HepG2 (cell line): Measurements from ENCODE around the gene LASP1. TPM values are rescaled to one million over a fixed set of nuclear protein-coding genes. Genes with fewer than 3 reads are reported as not detected.

Experiments
- ASH2L ChIP-seq: fragments of 300-600, 200-600 bp; sonication (generic); IDR thresholded peaks from 2 replicates; pipeline ENCODE4 v1.7.0; 2017; ENCODE audit warnings: low read depth, mild to moderate bottlenecking, moderate library complexity, mixed read lengths, low read length; ENCODE audit not compliant: insufficient read length
- FOXP1 ChIP-seq, 2 experiments: fragments of 450-650 bp in 1 of 2; IDR thresholded peaks; 2 replicates each; pipeline ENCODE4 v1.6.1; 2017 to 2018; ENCODE audit warnings: antibody characterized with exemption in 1 of 2
- GATA4 ChIP-seq: sonication (generic); IDR thresholded peaks from 2 replicates; pipeline ENCODE4 v1.6.1; 2016; ENCODE audit warnings: antibody characterized with exemption, low read depth, borderline replicate concordance
- GATAD2A ChIP-seq: IDR thresholded peaks from 2 replicates; pipeline ENCODE4 v1.6.1; 2016
- HOXA3 ChIP-seq: sonication (generic); formaldehyde crosslinking; IDR thresholded peaks from 2 replicates; pipeline ENCODE4 v1.5.0; 2020; ENCODE audit warnings: missing genetic modification reagents
- ISL2 ChIP-seq: sonication (generic); formaldehyde crosslinking; IDR thresholded peaks from 2 replicates; pipeline ENCODE4 v1.5.0; 2020; ENCODE audit warnings: missing genetic modification reagents
- KLF16 ChIP-seq, 2 experiments: sonication (generic) in 1 of 2; formaldehyde crosslinking in 1 of 2; IDR thresholded peaks; 2 replicates each; pipeline versions ENCODE4 v1.6.1 to v1.8.0; 2016 to 2023; ENCODE audit warnings: missing genetic modification reagents in 2 of 2, missing compliant biosample characterization in 1 of 2
- NR2F1 ChIP-seq, 2 experiments: fragments of 450-650 bp in 1 of 2; formaldehyde crosslinking in 1 of 2; IDR thresholded peaks; 2 replicates each; pipeline versions ENCODE4 v1.5.0 to v1.6.1; 2016 to 2020; ENCODE audit warnings: mild to moderate bottlenecking in 1 of 2, missing compliant biosample characterization in 1 of 2, missing genetic modification reagents in 1 of 2, moderate library complexity in 1 of 2
- SMAD3 ChIP-seq: sonication (generic); formaldehyde crosslinking; IDR thresholded peaks from 2 replicates; pipeline ENCODE4 v1.4.0; 2020; ENCODE audit warnings: missing genetic modification reagents
- SOX6 ChIP-seq, 2 experiments: fragments of 450-650 bp in 1 of 2; sonication (generic) in 1 of 2; formaldehyde crosslinking in 1 of 2; IDR thresholded peaks; 2 replicates each; pipeline versions ENCODE4 v1.4.0 to v1.6.1; 2017 to 2020; ENCODE audit warnings: antibody characterized with exemption in 1 of 2, mild to moderate bottlenecking in 1 of 2, missing genetic modification reagents in 1 of 2
- TBL1XR1 ChIP-seq: fragments of 150-350 bp; IDR thresholded peaks from 2 replicates; pipeline ENCODE4 v1.6.1; 2014; ENCODE audit warnings: borderline replicate concordance, low read length; ENCODE audit not compliant: partially characterized antibody
- ZNF367 ChIP-seq: sonication (generic); formaldehyde crosslinking; IDR thresholded peaks from 2 replicates; pipeline ENCODE4 v1.4.0; 2020; ENCODE audit warnings: missing genetic modification reagents, borderline replicate concordance
- ZNF383 ChIP-seq: sonication (generic); formaldehyde crosslinking; IDR thresholded peaks from 2 replicates; pipeline ENCODE4 v1.4.0; 2020; ENCODE audit warnings: missing genetic modification reagents, mild to moderate bottlenecking, borderline replicate concordance
- ZNF552 ChIP-seq: sonication (generic); formaldehyde crosslinking; IDR thresholded peaks from 2 replicates; pipeline ENCODE4 v1.9.0; 2022; ENCODE audit warnings: missing genetic modification reagents, mild to moderate bottlenecking, borderline replicate concordance
- ZNF777 ChIP-seq: sonication (generic); formaldehyde crosslinking; IDR thresholded peaks from 2 replicates; pipeline ENCODE4 v1.4.0; 2020; ENCODE audit warnings: missing genetic modification reagents
- polyA plus RNA-seq, 8 experiments: library from polyadenylated mRNA; depleted of rRNA in 3 of 8; stranded (reverse) in 7 of 8; unstranded in 1 of 8; fragments of >200 nt; fragmentation: Illumina TruSeq in 4 of 8; extraction: Trizol in 4 of 8; gene quantifications; 2 replicates each; pipeline versions ENCODE4 v1.2.1 to v1.2.3, GENCODE V29; 2011 to 2016; ENCODE audit warnings: low read depth in 4 of 8, missing spikeins in 1 of 8, mixed read lengths in 1 of 8; ENCODE audit not compliant: insufficient read depth in 1 of 8
- total RNA-seq, 5 experiments: library from RNA; depleted of rRNA; stranded (reverse); fragments of >200 nt; fragmentation: Illumina TruSeq; extraction: Trizol; gene quantifications; 2 replicates each; pipeline ENCODE4 v1.2.3, GENCODE V29; 2016; ENCODE audit warnings: low read depth in 1 of 5
- TF ChIP-seq, protein P1 (sequence below): sonication (generic); formaldehyde crosslinking; IDR thresholded peaks from 2 replicates; pipeline ENCODE4 v1.4.0; 2020; ENCODE audit warnings: missing genetic modification reagents; ENCODE audit errors: not compliant biosample characterization
- TF ChIP-seq, protein P2 (sequence below): sonication (generic); formaldehyde crosslinking; IDR thresholded peaks from 2 replicates; pipeline ENCODE4 v1.9.0; 2021; ENCODE audit warnings: mild to moderate bottlenecking, missing genetic modification reagents
- TF ChIP-seq, protein P3 (sequence below): sonication (generic); formaldehyde crosslinking; IDR thresholded peaks from 2 replicates; pipeline ENCODE4 v1.5.0; 2020; ENCODE audit warnings: missing genetic modification reagents, mild to moderate bottlenecking, borderline replicate concordance

LASP1 gene
- total and polyA plus RNA-seq, 2 of the 13 experiments (the other 11 are each of a cell fraction or from before 2014, with no cell fraction given) = 70.1 to 97.0 TPM

DNA sequence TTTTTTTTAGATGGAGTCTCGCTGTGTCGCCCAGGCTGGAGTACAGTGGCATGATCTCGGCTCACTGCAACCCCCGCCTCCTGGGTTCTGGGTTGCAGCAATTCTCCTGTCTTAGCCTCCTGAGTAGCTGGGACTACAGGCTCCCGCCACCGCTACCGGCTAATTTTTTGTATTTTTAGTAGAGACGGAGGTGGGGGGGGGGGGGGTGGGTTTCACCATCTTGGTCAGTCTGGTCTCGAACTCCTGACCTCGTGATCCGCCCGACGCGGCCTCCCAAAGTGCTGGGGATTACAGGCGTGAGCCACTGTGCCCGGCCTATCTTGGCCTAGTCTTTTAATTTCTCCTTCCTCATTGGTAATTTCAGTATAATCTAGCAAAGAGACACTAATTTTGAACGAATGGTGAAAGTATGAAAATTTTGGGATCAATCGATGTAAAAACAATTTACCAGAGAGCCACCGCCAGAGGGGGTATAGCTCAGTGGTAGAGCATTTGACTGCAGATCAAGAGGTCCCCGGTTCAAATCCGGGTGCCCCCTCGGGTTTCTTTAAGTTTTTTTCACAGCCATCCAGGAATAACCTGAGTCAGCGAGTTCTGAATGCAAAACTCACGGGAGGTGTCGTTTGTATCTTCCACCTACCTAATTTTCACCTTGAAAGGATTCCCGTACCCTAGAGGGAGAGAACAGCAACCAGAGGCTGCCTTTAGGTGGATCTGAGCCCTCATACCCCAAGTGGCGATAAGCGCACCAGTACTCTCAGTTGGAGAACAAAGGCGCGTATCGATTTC, 2.5 kb upstream of the LASP1 start (continued):
- TF ChIP-seq GATA4 (peak; percentile 49), HOXA3 (CRISPR knock-in tag) (peak; percentile 14; the same call in 1 of the 2 replicates), KLF16 (CRISPR knock-in tag; IDR thresholded peaks at IDR 0.05) (peak in 1 of 2 experiments; percentile 89; a peak in 2 of 4 replicates), SOX6 (IDR thresholded peaks at IDR 0.05) (no peak), SOX6 (CRISPR knock-in tag; IDR thresholded peaks at IDR 0.05) (peak; percentile 31; the same call in 1 of the 2 replicates), NR2F1 (CRISPR knock-in tag; IDR thresholded peaks at IDR 0.05) (peak; percentile 11 to 56; a peak in 1 of 4 replicates), ZNF552 (CRISPR knock-in tag) (no peak), TBL1XR1 (peak; percentile 77), SMAD3 (CRISPR knock-in tag) (peak; percentile 68; the same call in 1 of the 2 replicates), FOXP1 (IDR thresholded peaks at IDR 0.05) (no peak), FOXP1 (CRISPR knock-in tag; IDR thresholded peaks at IDR 0.05) (peak; percentile 17; the same call in 1 of the 2 replicates), GATAD2A (peak; percentile 50; the same call in 1 of the 2 replicates), ZNF777 (CRISPR knock-in tag) (peak; percentile 53), ZNF367 (no peak), ASH2L (peak; percentile 48), ISL2 (CRISPR knock-in tag) (peak; percentile 55), ZNF383 (CRISPR knock-in tag) (no peak)
- TF ChIP-seq, protein P1, sequence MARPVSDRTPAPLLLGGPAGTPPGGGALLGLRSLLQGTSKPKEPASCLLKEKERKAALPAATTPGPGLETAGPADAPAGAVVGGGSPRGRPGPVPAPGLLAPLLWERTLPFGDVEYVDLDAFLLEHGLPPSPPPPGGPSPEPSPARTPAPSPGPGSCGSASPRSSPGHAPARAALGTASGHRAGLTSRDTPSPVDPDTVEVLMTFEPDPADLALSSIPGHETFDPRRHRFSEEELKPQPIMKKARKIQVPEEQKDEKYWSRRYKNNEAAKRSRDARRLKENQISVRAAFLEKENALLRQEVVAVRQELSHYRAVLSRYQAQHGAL (CRISPR knock-in tag) = peak; percentile 26
- TF ChIP-seq, protein P2, sequence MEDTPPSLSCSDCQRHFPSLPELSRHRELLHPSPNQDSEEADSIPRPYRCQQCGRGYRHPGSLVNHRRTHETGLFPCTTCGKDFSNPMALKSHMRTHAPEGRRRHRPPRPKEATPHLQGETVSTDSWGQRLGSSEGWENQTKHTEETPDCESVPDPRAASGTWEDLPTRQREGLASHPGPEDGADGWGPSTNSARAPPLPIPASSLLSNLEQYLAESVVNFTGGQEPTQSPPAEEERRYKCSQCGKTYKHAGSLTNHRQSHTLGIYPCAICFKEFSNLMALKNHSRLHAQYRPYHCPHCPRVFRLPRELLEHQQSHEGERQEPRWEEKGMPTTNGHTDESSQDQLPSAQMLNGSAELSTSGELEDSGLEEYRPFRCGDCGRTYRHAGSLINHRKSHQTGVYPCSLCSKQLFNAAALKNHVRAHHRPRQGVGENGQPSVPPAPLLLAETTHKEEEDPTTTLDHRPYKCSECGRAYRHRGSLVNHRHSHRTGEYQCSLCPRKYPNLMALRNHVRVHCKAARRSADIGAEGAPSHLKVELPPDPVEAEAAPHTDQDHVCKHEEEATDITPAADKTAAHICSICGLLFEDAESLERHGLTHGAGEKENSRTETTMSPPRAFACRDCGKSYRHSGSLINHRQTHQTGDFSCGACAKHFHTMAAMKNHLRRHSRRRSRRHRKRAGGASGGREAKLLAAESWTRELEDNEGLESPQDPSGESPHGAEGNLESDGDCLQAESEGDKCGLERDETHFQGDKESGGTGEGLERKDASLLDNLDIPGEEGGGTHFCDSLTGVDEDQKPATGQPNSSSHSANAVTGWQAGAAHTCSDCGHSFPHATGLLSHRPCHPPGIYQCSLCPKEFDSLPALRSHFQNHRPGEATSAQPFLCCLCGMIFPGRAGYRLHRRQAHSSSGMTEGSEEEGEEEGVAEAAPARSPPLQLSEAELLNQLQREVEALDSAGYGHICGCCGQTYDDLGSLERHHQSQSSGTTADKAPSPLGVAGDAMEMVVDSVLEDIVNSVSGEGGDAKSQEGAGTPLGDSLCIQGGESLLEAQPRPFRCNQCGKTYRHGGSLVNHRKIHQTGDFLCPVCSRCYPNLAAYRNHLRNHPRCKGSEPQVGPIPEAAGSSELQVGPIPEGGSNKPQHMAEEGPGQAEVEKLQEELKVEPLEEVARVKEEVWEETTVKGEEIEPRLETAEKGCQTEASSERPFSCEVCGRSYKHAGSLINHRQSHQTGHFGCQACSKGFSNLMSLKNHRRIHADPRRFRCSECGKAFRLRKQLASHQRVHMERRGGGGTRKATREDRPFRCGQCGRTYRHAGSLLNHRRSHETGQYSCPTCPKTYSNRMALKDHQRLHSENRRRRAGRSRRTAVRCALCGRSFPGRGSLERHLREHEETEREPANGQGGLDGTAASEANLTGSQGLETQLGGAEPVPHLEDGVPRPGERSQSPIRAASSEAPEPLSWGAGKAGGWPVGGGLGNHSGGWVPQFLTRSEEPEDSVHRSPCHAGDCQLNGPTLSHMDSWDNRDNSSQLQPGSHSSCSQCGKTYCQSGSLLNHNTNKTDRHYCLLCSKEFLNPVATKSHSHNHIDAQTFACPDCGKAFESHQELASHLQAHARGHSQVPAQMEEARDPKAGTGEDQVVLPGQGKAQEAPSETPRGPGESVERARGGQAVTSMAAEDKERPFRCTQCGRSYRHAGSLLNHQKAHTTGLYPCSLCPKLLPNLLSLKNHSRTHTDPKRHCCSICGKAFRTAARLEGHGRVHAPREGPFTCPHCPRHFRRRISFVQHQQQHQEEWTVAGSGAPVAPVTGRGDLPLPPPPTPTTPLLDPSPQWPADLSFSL = no peak
- TF ChIP-seq, protein P3, sequence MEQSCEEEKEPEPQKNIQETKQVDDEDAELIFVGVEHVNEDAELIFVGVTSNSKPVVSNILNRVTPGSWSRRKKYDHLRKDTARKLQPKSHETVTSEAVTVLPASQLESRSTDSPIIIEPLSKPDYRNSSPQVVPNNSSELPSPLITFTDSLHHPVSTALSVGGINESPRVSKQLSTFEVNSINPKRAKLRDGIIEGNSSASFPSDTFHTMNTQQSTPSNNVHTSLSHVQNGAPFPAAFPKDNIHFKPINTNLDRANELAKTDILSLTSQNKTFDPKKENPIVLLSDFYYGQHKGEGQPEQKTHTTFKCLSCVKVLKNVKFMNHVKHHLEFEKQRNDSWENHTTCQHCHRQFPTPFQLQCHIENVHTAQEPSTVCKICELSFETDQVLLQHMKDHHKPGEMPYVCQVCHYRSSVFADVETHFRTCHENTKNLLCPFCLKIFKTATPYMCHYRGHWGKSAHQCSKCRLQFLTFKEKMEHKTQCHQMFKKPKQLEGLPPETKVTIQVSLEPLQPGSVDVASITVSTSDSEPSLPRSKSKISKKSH (CRISPR knock-in tag) = no peak
